NCI-H1105 (cell line): ENCODE measurements around the gene EPSTI1.
"Not testable (repeated sequence)": the region's sequence is repeated elsewhere in the genome, so short reads cannot be mapped to it uniquely, and the experiment has no call there.

Source experiments
- DNase-seq: peaks from one replicate; lab custom pipeline; 2025; lab: John Stamatoyannopoulos, UW

Gene EPSTI1

GRCh38 chr13:42894765-42895243 is 97.2 kb downstream of the EPSTI1 start:
- peak; percentile 64 for DNase-seq

- no peak for DNase-seq
These were observed 98.8 kb downstream of the EPSTI1 start for GRCh38 chr13:42893214-42893671.

- no peak for DNase-seq
These were observed 99.3 kb downstream of the EPSTI1 start for GRCh38 chr13:42892760-42893159.

GRCh38 chr13:42891591-42891990 is 100.5 kb downstream of the EPSTI1 start:
- no peak for DNase-seq

GRCh38 chr13:42885325-42885724 is 106.7 kb downstream of the EPSTI1 start:
- DNase-seq, result no peak

GRCh38 chr13:42883771-42884467 is 108.1 kb downstream of the EPSTI1 start:
- no peak for DNase-seq

- no peak for DNase-seq
These were observed 108.9 kb downstream of the EPSTI1 start for GRCh38 chr13:42883142-42883541.

- DNase-seq, result no peak
These were observed 111.9 kb downstream of the EPSTI1 start for GRCh38 chr13:42880056-42880605.

- no peak for DNase-seq
These were observed 113.3 kb downstream of the EPSTI1 start for GRCh38 chr13:42878721-42879120.

- DNase-seq, result no peak
These were observed 115.0 kb downstream of the EPSTI1 start for GRCh38 chr13:42876887-42877545.

GRCh38 chr13:42876270-42876714 is 115.7 kb downstream of the EPSTI1 start:
- DNase-seq, result no peak

- no peak for DNase-seq
These were observed 116.4 kb downstream of the EPSTI1 start for GRCh38 chr13:42875475-42876269.

- DNase-seq, result no peak
These were observed 117.8 kb downstream of the EPSTI1 start for GRCh38 chr13:42874221-42874620.

- DNase-seq, result no peak
These were observed 119.0 kb downstream of the EPSTI1 start for GRCh38 chr13:42873081-42873480.

- no peak for DNase-seq
These were observed 124.8 kb downstream of the EPSTI1 start for GRCh38 chr13:42867232-42867631.

GRCh38 chr13:42865768-42866102 is 126.3 kb downstream of the EPSTI1 start:
- DNase-seq, result no peak

- no peak for DNase-seq
These were observed 126.9 kb downstream of the EPSTI1 start for GRCh38 chr13:42864952-42865767.

GRCh38 chr13:42862370-42862769 is 129.7 kb downstream of the EPSTI1 start:
- DNase-seq, result not testable (repeated sequence)

- no peak for DNase-seq
These were observed 131.6 kb downstream of the EPSTI1 start for GRCh38 chr13:42860485-42860884.

- DNase-seq, result no peak
These were observed 132.3 kb downstream of the EPSTI1 start for GRCh38 chr13:42859760-42860159.

- no peak for DNase-seq
These were observed 136.6 kb downstream of the EPSTI1 start for GRCh38 chr13:42855410-42855809.
